Astrocyte of the spinal cord (primary cell): ENCODE measurements around the gene MRFAP1L1.

Experiments
- DNase-seq: peaks from one replicate; pipeline ENCODE4 v3.0.0; 2011; ENCODE audit warnings: low read depth, low spot score
- H3K4me3 ChIP-seq: 2 replicates; pipeline ENCODE4 v1.5.1; 2011; ENCODE audit warnings: low read depth, mild to moderate bottlenecking, low read length, moderate library complexity
- CTCF ChIP-seq: IDR thresholded peaks from 2 replicates; pipeline ENCODE4 v1.5.1; 2012; ENCODE audit warnings: low read depth, mild to moderate bottlenecking, low read length, inconsistent platforms
- in situ Hi-C: cut with HindIII; loops from 2 replicates; pipeline ENCODE4 v1.10.0; 2017; ENCODE audit warnings: low sequenced_read_pairs

Gene MRFAP1L1

DNA sequence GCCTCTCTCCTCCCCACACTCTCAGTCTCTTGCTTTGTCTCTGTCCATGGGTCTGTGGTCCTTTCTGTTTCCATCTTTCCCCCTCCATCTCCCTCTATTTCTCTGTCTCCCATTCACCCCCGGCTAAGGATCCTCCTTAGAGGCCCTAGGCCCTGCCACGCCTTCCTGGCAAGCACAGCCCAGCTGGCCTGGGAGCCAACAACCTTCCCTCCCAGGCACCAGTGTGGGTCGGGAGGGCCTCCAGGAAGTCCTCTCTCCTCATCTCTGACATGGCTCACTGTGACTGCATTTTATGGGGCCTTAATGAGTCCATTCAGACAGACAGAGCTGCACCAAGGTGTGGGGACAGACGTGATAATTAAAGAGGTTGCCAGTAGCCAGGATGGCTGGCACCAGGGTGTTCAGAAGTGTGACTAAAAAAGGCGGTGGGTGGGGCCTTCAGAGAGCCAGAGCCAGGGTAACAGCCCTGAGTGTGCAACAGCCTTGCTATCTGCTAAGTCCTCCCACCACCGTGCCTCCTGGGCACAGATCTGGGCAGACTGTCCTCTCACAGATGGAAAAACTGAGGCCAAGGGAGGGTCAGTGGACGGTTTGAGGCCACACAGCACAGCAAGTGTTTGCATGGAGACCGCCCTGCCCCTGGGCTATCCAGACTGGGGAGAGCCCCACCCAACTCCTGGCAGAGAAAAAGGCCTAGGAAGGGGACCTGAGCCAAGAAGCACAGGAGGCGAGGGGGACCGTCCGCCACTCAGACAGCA, 37.8 kb upstream of the MRFAP1L1 start:
- H3K4me3 ChIP-seq = no peak overlapping the region
- no peak for DNase-seq
- no peak for TF ChIP-seq CTCF
- in situ Hi-C loops = no loop called here

GRCh38 chr4:6746721-6747293, 37.1 kb upstream of the MRFAP1L1 start:
- in situ Hi-C loops = no loop called here
- DNase-seq = no peak

GRCh38 chr4:6742989-6743388, 33.3 kb upstream of the MRFAP1L1 start:
- in situ Hi-C loops = no loop called here
- no peak for DNase-seq
- TF ChIP-seq CTCF = no peak

More at GRCh38 chr4:6746721-6747293, 37.1 kb upstream of the MRFAP1L1 start:
- TF ChIP-seq CTCF = no peak
- H3K4me3 ChIP-seq = no peak overlapping the region

DNA sequence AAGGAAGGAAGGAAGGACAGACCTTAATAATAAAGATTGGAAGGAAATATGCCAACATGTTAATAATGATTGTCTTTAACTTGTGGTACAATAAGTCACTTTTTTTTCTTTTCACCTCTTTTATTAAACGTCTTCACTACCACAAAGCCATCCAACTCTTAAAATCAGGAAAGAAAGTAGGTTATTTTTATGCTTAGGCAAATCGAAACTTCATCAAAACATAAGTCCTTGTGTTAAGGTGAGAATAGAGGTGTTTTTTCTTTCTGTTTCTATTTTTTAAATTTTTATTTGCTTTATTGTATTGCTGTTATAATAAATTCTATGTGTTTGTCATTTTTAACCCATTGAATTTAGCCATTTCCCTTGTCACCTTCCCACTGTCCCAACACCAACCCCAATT, 32.8 kb upstream of the MRFAP1L1 start:
- no peak overlapping the region for H3K4me3 ChIP-seq
- no peak for TF ChIP-seq CTCF
- no peak for DNase-seq
- in situ Hi-C loops = no loop called here

More at GRCh38 chr4:6742989-6743388, 33.3 kb upstream of the MRFAP1L1 start:
- H3K4me3 ChIP-seq = no peak overlapping the region

GRCh38 chr4:6740347-6740746, 30.7 kb upstream of the MRFAP1L1 start:
- no peak for TF ChIP-seq CTCF
- no peak overlapping the region for H3K4me3 ChIP-seq
- no peak for DNase-seq
- in situ Hi-C loops = no loop called here

DNA sequence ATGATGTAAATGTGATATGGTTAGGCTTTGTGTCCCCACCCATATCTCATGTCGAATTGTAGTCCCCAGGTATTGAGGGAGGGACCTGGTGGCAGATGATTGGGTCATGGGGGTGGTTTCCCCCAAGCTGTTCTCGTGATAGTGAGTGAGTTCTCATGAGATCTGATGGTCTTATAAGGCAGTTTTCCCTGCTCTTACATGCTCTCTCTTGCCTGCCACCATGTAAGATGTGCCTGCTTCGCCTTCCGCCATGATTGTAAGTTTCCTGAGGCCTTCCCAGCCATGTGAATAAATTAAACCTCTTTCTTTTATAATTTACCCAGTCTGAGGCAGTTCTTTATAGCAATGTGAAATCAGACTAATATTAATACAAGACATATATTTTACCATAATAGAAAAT, 30.3 kb upstream of the MRFAP1L1 start:
- in situ Hi-C loops = no loop called here
- H3K4me3 ChIP-seq = no peak overlapping the region
- DNase-seq = no peak
- TF ChIP-seq CTCF = no peak
